ENCODE results near the gene PTOV1.

The PTOV1 gene

GRCh38 chr19:49906879-49907564 is 56.1 kb downstream of the PTOV1 start:
- peaks cover 25% of the 10 kb centered on the region for H3K36me3 ChIP-seq (ENCODE audit: insufficient read depth, low read length)
- H3K27me3 ChIP-seq (ENCODE audit: control insufficient read depth in 1 of 2, insufficient read depth in 2 of 2, low read length in 2 of 2), result no peaks in the 10 kb centered on the region
- H3K4me3 ChIP-seq (ENCODE audit: low read depth in 1 of 2, low read length in 2 of 2), result no peak overlapping the region
- H3K27ac ChIP-seq (ENCODE audit: low read depth, low read length), result no peak overlapping the region
- H3K4me1 ChIP-seq (ENCODE audit: insufficient read depth, low read length), result no peaks in the 10 kb centered on the region
- H3K9ac ChIP-seq (ENCODE audit: low read length), result no peak overlapping the region
- no peaks in the 10 kb centered on the region for H3K9me3 ChIP-seq (ENCODE audit: low read length)

- H3K36me3 ChIP-seq (ENCODE audit: insufficient read depth, low read length), result peaks cover 26% of the 10 kb centered on the region
- H3K9me3 ChIP-seq (ENCODE audit: low read length), result no peaks in the 10 kb centered on the region
- no peaks in the 10 kb centered on the region for H3K27me3 ChIP-seq (ENCODE audit: control insufficient read depth in 1 of 2, insufficient read depth in 2 of 2, low read length in 2 of 2)
- no peak overlapping the region for H3K9ac ChIP-seq (ENCODE audit: low read length)
- H3K4me1 ChIP-seq (ENCODE audit: insufficient read depth, low read length), result no peaks in the 10 kb centered on the region
- no peak overlapping the region for H3K27ac ChIP-seq (ENCODE audit: low read depth, low read length)
- no peak overlapping the region for H3K4me3 ChIP-seq (ENCODE audit: low read depth in 1 of 2, low read length in 2 of 2)
Measured at GRCh38 chr19:49907745-49908446, 56.9 kb downstream of the PTOV1 start.

GRCh38 chr19:49908480-49909420 is 57.8 kb downstream of the PTOV1 start:
- Histone ChIP-seq H3K27ac (ENCODE audit: low read depth, low read length) (no peak overlapping the region), H3K27me3 (ENCODE audit: control insufficient read depth in 1 of 2, insufficient read depth in 2 of 2, low read length in 2 of 2) (no peaks in the 10 kb centered on the region), H3K4me1 (ENCODE audit: insufficient read depth, low read length) (no peaks in the 10 kb centered on the region), H3K9me3 (ENCODE audit: low read length) (no peaks in the 10 kb centered on the region), H3K9ac (ENCODE audit: low read length) (no peak overlapping the region), H3K4me3 (ENCODE audit: low read depth in 1 of 2, low read length in 2 of 2) (no peak overlapping the region), H3K36me3 (ENCODE audit: insufficient read depth, low read length) (peaks cover 33% of the 10 kb centered on the region)

- peaks cover 43% of the 10 kb centered on the region for H3K36me3 ChIP-seq (ENCODE audit: insufficient read depth, low read length)
- H3K27ac ChIP-seq (ENCODE audit: low read depth, low read length), result no peak overlapping the region
- no peaks in the 10 kb centered on the region for H3K4me1 ChIP-seq (ENCODE audit: insufficient read depth, low read length)
- H3K27me3 ChIP-seq (ENCODE audit: control insufficient read depth in 1 of 2, insufficient read depth in 2 of 2, low read length in 2 of 2), result no peaks in the 10 kb centered on the region
- no peaks in the 10 kb centered on the region for H3K9me3 ChIP-seq (ENCODE audit: low read length)
- no peak overlapping the region for H3K9ac ChIP-seq (ENCODE audit: low read length)
- no peak overlapping the region for H3K4me3 ChIP-seq (ENCODE audit: low read depth in 1 of 2, low read length in 2 of 2)
Measured at GRCh38 chr19:49910179-49910578, 59.2 kb downstream of the PTOV1 start.
